ENCODE data around the gene SEC16A.

SEC16A gene

GRCh38 chr9:136474021-136474640, 8.7 kb downstream of the SEC16A start:
- no peak for TF ChIP-seq TAF1 (IDR thresholded peaks at IDR 0.05; ENCODE audit: borderline replicate concordance, insufficient read depth, low read length)
- TF ChIP-seq FOXP2 (optimal IDR thresholded peaks at IDR 0.05; ENCODE audit: borderline replicate concordance, extremely low read depth, extremely low read length, insufficient read depth), result no peak
- no peak for TF ChIP-seq SIN3A (IDR thresholded peaks at IDR 0.05; ENCODE audit: borderline replicate concordance, insufficient read depth, low read length)
- no peak for TF ChIP-seq REST (IDR thresholded peaks at IDR 0.05; ENCODE audit: insufficient read depth in 1 of 2, low read depth in 2 of 2, low read length in 2 of 2)
- TF ChIP-seq POLR2AphosphoS5 (IDR thresholded peaks at IDR 0.05; ENCODE audit: low read depth, low read length), result no peak

DNA sequence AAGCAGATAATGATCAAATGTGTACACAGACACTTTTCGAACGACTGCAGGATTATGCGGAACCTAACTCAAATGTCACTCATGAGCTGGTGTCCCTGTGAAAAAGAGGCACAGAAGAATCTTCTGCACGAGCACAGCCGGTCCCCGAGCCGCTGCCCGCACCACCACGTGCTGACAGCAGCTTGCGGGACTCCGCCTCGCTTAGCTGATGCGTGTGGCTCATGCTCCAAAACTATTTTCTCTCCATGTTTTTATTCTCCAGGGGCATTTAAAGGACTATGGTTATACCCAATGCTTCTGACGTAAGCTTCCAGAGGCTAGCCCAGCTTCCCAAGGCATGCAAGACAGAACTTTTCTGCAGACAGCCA, 9.5 kb downstream of the SEC16A start:
- no peak for TF ChIP-seq POLR2AphosphoS5 (IDR thresholded peaks at IDR 0.05; ENCODE audit: low read depth, low read length)
- no peak for TF ChIP-seq FOXP2 (optimal IDR thresholded peaks at IDR 0.05; ENCODE audit: borderline replicate concordance, extremely low read depth, extremely low read length, insufficient read depth)
- no peak for TF ChIP-seq SIN3A (IDR thresholded peaks at IDR 0.05; ENCODE audit: borderline replicate concordance, insufficient read depth, low read length)
- no peak for TF ChIP-seq REST (IDR thresholded peaks at IDR 0.05; ENCODE audit: insufficient read depth in 1 of 2, low read depth in 2 of 2, low read length in 2 of 2)
- TF ChIP-seq TAF1 (IDR thresholded peaks at IDR 0.05; ENCODE audit: borderline replicate concordance, insufficient read depth, low read length), result no peak

DNA sequence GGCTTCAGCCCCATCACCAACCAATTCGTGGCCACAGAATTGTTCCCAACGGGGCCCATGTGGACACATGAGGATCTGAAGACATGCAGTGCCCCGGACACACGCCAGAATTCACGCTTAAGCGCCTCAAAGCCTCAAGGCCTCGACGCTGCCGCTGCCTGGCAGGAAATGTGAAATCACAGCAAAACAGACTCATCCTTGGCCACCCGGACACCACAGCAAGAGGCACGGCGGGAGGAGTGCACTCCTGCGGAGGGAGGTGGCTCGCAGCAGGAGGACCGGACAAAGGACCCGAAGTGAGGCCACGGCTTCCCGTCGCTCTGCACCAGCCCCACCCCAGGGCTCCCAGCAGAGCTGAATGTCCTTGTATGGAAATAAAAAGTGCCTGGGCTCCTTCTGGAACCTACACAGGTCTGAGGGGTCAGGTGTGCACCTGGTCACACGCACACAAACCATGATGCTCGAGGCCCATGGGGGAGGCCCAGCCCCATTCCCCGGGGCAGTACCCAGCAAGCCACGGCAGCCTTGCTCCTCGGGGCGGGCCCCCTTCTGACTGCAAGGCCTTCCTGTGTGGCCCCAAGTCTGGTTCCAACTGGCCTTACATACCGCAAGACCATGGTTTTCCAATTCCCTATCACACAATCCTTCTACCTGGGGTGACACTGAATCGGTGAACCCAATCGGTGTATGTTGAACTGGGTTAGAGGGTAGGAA, 10.0 kb downstream of the SEC16A start:
- TF ChIP-seq POLR2AphosphoS5 (IDR thresholded peaks at IDR 0.05; ENCODE audit: low read depth, low read length) (no peak), TAF1 (IDR thresholded peaks at IDR 0.05; ENCODE audit: borderline replicate concordance, insufficient read depth, low read length) (no peak)

DNA sequence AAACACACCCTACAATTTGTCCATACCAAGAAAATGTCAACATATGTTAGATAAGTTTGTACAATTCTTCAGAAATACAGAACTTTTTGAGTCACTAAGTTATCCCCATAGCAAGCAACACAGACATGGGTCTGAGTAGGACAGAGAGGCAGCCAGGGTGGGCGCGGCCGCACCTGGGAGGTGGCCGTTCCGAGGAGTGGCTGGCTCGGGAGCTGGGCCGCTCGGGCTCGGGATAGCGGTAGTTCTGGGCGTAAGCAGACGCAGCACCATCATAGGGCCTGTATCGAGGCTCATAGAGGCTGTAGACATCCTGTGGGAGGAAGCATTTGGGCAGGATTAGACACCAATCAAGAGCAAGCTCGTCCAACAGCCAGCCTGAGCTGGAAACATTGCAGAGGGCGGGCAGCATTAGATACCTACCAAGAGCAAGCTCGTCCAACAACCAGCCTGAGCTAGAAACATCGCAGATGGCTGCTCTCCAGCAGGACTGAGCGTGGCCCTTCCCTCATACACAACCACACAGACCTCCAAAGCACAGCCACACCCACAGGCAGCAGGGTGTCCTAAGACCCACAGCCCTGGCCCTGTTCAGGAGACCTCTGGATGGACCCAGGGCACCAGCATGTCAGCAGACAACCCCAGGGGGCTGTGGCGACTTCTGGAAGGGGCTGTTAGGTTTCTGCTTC, 10.9 kb downstream of the SEC16A start:
- no peak for TF ChIP-seq POLR2AphosphoS5 (IDR thresholded peaks at IDR 0.05; ENCODE audit: low read depth, low read length)
- no peak for TF ChIP-seq TAF1 (IDR thresholded peaks at IDR 0.05; ENCODE audit: borderline replicate concordance, insufficient read depth, low read length)
- TF ChIP-seq SIN3A (IDR thresholded peaks at IDR 0.05; ENCODE audit: borderline replicate concordance, insufficient read depth, low read length), result no peak

DNA sequence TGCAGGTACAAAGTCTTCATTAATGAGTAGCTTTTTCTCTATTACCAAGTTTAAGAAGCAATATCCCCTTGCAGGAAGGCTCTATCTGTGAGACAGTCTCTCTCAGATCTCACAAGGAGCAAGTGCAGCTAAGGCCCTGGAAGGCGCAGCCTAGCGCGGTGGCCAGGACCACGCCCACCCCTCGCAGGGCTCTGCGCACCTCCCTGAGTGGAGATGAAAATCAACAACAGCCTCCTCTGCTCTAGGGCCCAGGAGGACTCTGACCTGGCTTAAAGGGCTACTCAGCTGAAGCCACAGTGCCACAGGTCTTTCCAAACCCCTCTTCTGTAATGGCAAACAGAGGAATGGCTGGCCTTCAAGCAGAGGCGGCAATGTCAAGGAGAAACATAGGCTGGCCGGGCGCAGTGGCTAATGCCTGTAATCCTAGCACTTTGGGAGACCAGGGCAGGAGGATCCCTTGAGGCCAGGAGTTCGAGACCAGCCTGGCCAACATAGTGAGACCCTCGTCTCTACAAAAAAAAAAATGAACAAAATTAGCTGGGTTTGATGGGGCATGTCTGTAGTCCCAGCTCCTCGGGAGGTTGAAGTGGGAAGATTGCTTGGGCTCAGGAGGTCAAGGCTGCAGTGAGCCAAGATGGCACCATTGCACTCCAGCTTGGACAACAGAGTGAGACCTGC, 11.9 kb downstream of the SEC16A start:
- no peak for TF ChIP-seq FOXP2 (optimal IDR thresholded peaks at IDR 0.05; ENCODE audit: borderline replicate concordance, extremely low read depth, extremely low read length, insufficient read depth)
- no peak for TF ChIP-seq REST (IDR thresholded peaks at IDR 0.05; ENCODE audit: insufficient read depth in 1 of 2, low read depth in 2 of 2, low read length in 2 of 2)
- no peak for TF ChIP-seq SIN3A (IDR thresholded peaks at IDR 0.05; ENCODE audit: borderline replicate concordance, insufficient read depth, low read length)
- TF ChIP-seq TAF1 (IDR thresholded peaks at IDR 0.05; ENCODE audit: borderline replicate concordance, insufficient read depth, low read length), result no peak
- no peak for TF ChIP-seq POLR2AphosphoS5 (IDR thresholded peaks at IDR 0.05; ENCODE audit: low read depth, low read length)

All from PFSK-1 (cell line).